Activated T-helper 2 cell treated with anti-CD3 and anti-CD28 coated beads, Interferon-gamma antibody, Interleukin-2, Interleukin-4, amounts not matched to agents 10 μg/mL and 5 μg/mL and 100 μg/mL, durations not matched to agents 14 hours and 24 hours and 36 hours (primary cell): ENCODE data around the gene HSD17B8. TPM values are rescaled to one million over a fixed set of nuclear protein-coding genes. Genes with fewer than 3 reads are reported as not detected.

ENCODE experiments used
- DNase-seq: peaks from one replicate; pipeline ENCODE4 v3.0.0; 2021; ENCODE audit warnings: low spot score
- H3K27ac Mint-ChIP-seq: one replicate; pipeline ENCODE4 v1.8.0; 2021; ENCODE audit warnings: mixed read lengths
- H3K27me3 Mint-ChIP-seq: one replicate; pipeline ENCODE4 v1.8.0; 2021; ENCODE audit warnings: low read depth, mixed read lengths
- H3K36me3 Mint-ChIP-seq: one replicate; pipeline ENCODE4 v1.8.0; 2021; ENCODE audit warnings: low read depth, mixed read lengths
- H3K4me1 Mint-ChIP-seq: one replicate; pipeline ENCODE4 v1.8.0; 2021; ENCODE audit warnings: low read depth, mixed read lengths
- H3K4me3 Mint-ChIP-seq: one replicate; pipeline ENCODE4 v1.8.0; 2021; ENCODE audit warnings: low read depth, mild to moderate bottlenecking, moderate library complexity, mixed read lengths
- H3K9me3 Mint-ChIP-seq: one replicate; pipeline ENCODE4 v1.8.0; 2021; ENCODE audit warnings: mixed read lengths
- intact Hi-C: fragments of 100-400 bp; cut with micrococcal nuclease; formaldehyde crosslinking; loops from one replicate; pipeline ENCODE4 v1.15.1; 2023
- total RNA-seq: library from RNA; stranded (reverse); gene quantifications from 2 replicates; pipeline ENCODE4 v1.2.3, GENCODE V29; 2022

Gene HSD17B8
- total RNA-seq, 1 donor from 2014 or later: 14.7 TPM

DNA sequence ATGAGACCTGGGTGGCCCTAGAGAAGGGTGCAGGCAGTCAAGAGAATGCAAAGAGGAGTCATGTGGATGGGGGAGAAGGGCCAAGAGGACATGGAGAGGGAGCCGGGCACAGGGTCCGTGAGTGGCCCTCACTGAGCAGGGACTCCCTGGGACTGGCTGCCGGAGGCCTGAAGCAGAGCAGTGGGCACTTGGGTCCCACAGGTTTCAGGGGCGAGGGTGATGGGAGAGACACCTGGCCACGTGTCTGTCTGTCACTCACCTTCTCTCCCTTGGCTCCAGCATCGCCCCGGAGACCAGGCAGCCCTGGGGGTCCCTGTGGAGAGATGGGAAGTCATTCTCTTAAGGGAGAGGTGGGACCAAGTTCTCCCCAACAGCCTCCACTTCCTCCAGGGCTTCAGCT is 37.6 kb upstream of the HSD17B8 start:
- intact Hi-C loops: no loop called here
- no peaks in the 10 kb centered on the region for H3K36me3 Mint-ChIP-seq
- no peaks in the 10 kb centered on the region for H3K27me3 Mint-ChIP-seq
- no peak overlapping the region for H3K4me3 Mint-ChIP-seq
- no peak overlapping the region for H3K27ac Mint-ChIP-seq
- no peak for DNase-seq
- peaks cover 3% of the 10 kb centered on the region for H3K4me1 Mint-ChIP-seq
- H3K9me3 Mint-ChIP-seq: no peaks in the 10 kb centered on the region

DNA sequence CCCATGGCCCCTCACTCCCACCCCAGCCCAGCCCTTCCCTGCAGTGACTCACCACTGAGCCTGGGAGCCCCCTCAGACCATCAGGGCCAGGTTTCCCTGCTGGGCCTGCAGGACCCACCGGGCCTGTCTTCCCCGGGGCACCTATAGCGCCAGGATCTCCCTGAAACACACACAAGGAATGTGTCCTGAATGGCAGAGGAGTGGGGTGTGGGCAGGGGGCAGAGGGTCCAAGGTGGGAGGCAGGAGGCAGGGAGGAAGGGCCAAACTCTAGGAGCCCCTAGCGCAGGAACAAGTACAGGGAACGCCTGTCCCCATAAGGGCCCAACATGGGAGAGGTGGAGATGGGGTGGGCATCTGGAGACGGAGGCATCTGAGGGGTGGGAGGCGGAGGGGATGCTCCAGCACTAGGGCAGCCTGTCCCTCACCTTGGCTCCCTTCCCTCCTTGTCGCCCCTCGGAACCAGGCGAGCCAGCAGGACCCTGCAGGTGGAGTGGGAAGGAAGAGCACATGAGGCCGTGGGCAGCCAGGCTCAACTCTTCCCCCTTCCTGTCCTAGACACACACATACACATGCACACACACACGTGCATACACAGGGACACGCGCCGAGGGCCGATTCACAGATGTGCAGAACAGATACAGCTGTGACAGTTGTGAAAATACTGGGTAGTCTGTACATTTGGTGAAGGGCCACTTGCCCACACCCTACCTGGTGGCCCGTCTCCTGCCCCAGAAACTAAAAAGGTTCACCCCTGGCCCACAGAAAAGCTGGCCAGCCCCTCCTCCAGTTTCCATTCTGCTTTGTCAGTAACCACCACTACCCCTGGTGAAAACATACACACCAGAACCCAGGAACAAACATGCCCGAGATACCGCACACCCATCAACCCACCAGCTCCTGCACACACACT is 36.8 kb upstream of the HSD17B8 start:
- DNase-seq: no peak
- no peaks in the 10 kb centered on the region for H3K36me3 Mint-ChIP-seq
- H3K27ac Mint-ChIP-seq: no peak overlapping the region
- H3K4me1 Mint-ChIP-seq: no peaks in the 10 kb centered on the region
- intact Hi-C loops: no loop called here
- no peaks in the 10 kb centered on the region for H3K27me3 Mint-ChIP-seq
- no peak overlapping the region for H3K4me3 Mint-ChIP-seq
- no peaks in the 10 kb centered on the region for H3K9me3 Mint-ChIP-seq

DNA sequence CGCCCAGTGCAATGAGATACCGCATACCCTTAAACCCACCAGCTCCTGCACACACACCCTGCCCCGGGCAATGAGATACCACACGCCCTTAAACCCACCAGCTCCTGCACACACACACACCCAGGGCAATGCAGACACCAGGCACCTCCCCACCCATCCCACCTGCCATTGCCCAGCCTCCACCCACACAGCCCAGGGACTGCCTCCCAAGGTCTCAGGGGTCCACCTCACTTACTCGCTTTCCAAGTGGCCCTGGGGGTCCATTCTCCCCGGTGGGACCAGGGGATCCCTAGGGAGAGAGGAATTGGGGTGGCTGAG is 36.2 kb upstream of the HSD17B8 start:
- intact Hi-C loops: no loop called here
- no peak overlapping the region for H3K27ac Mint-ChIP-seq
- H3K27me3 Mint-ChIP-seq: no peaks in the 10 kb centered on the region
- H3K4me3 Mint-ChIP-seq: no peak overlapping the region
- no peaks in the 10 kb centered on the region for H3K36me3 Mint-ChIP-seq
- no peaks in the 10 kb centered on the region for H3K4me1 Mint-ChIP-seq
- H3K9me3 Mint-ChIP-seq: no peaks in the 10 kb centered on the region
- no peak for DNase-seq

DNA sequence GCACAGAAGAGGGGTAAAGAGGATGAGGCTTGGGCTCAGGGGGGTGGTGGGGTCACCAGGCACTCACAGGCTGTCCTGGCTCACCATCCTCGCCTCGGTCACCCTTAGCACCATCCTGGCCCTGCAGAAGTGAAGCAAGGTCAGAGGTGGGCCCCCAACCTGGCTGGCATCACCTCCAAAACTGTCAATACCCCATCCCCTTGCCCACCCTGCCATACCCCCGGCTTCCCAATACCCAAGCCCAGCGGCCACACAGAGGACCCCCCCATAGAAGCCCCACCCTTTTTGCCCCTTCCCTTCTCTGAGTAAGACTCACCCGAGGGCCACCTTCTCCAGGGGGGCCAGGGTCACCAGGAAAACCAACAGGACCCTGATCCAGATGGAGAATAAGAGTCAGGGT is 35.8 kb upstream of the HSD17B8 start:
- intact Hi-C loops: no loop called here
- Mint-ChIP-seq H3K36me3 (no peaks in the 10 kb centered on the region), H3K4me1 (no peaks in the 10 kb centered on the region), H3K27me3 (no peaks in the 10 kb centered on the region), H3K9me3 (no peaks in the 10 kb centered on the region), H3K27ac (no peak overlapping the region), H3K4me3 (no peak overlapping the region)
- DNase-seq: no peak

DNA sequence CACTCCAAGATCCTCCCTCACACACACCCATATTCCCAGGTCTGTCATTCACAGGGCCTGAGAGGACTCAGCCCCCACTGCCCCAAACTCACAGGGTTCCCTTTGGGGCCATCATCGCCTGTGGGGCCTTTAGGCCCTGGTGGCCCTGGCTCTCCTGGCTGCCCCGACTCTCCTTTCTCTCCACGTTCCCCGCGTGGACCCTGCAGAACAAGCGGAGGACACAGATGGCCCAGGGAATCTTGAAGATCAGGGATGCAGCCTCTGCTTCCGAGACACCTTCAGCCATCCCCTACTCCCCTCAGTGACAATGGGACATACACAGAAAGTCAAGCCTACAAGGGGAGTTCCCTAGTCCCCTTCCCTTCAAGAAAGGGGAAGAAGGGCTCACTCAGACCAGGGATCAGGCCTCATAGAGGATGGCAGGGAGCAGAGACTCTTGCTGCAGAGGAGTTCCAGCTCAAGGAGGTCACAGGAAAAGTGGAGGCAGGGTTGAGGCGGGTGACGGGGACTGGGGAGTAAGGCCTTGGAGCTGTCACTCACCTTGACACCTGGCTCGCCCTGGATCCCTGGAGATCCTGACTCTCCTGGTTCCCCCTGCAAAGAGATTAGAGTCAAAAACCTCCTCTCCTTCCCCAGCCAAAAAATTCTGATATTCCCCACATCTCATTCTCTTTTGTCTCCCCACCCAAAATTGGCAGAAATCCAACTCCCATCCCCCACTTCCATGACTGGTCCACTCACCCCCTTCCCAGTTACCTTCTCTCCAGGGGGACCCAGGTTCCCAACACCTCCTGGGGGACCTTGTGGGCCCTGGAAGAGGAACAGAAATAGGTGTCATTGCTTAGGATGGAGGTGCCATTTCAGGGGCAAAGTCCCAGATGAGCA is 34.9 kb upstream of the HSD17B8 start:
- intact Hi-C loops: no loop called here

DNA sequence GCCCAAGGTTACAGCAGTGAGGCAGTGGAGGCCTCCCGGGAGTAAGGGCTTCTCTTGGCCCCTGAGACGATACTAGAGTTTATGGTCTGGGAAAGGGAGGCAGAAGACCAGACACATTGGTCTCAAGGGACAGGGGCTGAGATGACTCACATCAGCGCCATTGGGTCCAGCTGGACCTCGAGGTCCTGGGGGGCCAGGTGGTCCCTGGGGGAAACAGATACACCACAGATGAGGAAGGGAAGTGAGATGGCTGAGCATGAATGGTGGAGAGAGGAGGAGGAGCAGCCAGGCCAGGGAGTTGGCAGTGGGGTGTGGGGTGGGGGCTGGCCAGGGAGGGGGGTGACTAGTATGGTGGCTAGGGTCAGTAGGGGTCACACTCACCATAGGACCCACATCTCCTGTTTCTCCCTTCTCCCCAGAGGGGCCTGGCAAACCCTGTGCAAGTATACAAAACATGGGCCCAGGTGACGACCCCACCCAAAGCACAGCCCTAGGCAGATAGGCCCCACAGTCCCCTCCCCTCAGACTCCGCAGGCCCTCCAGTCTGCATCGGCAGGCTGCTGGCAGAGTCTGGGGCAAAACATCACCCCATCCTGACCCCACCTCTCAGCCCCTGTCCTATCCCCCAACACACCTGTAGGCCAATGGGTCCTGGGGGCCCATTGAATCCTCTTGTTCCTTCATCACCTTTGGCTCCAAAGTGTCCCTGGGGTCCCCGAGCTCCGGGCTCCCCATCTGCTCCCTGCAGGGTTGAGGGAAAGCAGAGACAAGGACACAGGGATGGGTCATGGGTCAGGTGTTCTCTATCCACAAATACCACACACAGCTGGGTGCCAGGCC is 34.1 kb upstream of the HSD17B8 start:
- no peaks in the 10 kb centered on the region for H3K4me1 Mint-ChIP-seq
- peaks cover 2% of the 10 kb centered on the region for H3K27me3 Mint-ChIP-seq
- no peaks in the 10 kb centered on the region for H3K9me3 Mint-ChIP-seq
- no peak overlapping the region for H3K27ac Mint-ChIP-seq
- no peak overlapping the region for H3K4me3 Mint-ChIP-seq
- H3K36me3 Mint-ChIP-seq: no peaks in the 10 kb centered on the region
- intact Hi-C loops: no loop called here
- DNase-seq: no peak

More for the DNA sequence above, 34.9 kb upstream of the HSD17B8 start:
- no peak overlapping the region for H3K27ac Mint-ChIP-seq
- DNase-seq: no peak
- H3K4me1 Mint-ChIP-seq: no peaks in the 10 kb centered on the region
- no peaks in the 10 kb centered on the region for H3K9me3 Mint-ChIP-seq
- H3K4me3 Mint-ChIP-seq: no peak overlapping the region
- H3K36me3 Mint-ChIP-seq: no peaks in the 10 kb centered on the region
- no peaks in the 10 kb centered on the region for H3K27me3 Mint-ChIP-seq

DNA sequence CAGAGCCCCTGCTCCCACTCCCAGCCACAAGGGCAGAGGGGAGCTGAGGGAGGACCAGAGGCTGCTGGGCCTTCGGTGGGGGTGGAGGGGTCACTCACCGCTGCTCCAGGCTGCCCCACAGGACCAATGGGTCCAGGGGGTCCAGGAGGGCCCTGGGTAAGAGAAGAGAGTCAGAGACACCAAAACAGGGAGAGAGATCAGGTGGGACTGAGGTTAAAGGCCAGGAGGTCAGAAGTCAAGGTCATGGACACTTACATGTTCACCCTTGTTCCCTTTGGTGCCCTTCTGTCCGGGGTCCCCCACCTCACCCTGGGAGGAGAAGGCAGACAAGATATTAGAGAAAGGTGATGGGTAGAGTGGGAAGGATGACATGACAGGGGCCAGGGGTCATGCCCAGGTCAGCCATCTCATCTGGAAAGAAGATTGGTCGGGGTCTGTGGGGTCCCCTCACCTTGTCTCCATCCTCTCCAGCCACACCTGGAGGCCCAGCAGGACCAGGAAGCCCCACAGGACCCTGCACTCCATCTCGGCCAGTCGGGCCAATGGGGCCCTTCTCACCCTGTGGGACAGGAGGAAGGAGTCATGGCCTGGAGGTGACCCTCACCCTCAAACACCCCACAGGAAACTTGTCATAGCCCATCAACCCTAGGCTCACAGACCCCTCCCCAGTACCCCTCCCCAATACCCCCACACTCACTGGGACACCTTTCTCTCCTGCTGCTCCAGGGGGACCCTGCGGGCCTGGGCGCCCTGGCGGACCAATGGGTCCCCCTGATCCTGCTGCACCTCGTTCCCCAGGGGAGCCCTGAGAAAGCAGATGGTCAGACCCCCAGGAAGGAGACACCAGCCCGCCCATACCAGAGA is 33.2 kb upstream of the HSD17B8 start:
- Mint-ChIP-seq H3K4me1 (no peaks in the 10 kb centered on the region), H3K9me3 (no peaks in the 10 kb centered on the region), H3K4me3 (no peak overlapping the region), H3K27me3 (peaks cover 2% of the 10 kb centered on the region), H3K36me3 (no peaks in the 10 kb centered on the region), H3K27ac (no peak overlapping the region)
- intact Hi-C loops: no loop called here
- DNase-seq: no peak

DNA sequence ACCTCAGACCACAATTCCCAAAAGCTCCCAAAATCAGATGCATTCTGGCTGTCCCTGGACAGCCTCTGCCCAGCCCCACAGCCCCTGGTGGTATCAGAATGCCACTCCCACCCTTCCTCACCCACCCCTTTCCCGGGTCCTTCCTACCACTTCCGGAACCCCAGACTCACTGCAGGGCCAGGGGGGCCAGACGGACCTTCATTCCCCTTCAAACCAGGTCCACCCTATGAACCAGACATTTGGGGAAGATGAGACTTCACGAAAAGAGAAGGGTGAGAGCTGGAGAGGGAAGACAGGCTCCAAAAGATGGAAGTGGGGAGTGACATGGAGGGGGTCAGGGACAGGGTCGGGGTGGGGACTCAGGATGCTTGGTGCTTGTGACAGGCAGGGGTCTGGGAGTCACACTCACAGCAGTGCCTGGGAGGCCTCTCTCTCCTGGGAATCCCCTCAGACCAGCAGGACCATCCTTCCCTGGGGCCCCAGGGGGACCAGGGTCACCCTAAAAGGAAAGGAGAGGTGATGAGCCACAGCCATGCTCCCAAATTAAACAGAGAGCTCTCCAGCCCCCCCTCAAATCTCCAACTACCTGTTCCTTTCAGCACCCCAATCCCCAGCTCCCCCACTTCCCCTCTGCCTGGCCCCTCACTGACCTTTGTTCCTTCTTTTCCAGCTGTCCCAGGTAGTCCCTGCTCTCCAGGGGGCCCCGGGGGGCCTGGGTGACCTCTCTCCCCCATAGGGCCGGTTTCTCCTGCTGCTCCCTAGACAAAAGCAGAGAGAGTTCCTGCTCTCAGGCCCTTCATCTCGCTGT is 32.4 kb upstream of the HSD17B8 start:
- Mint-ChIP-seq H3K36me3 (no peaks in the 10 kb centered on the region), H3K27ac (no peak overlapping the region), H3K4me3 (no peak overlapping the region), H3K4me1 (no peaks in the 10 kb centered on the region), H3K9me3 (no peaks in the 10 kb centered on the region), H3K27me3 (peaks cover 2% of the 10 kb centered on the region)
- intact Hi-C loops: no loop called here
- no peak for DNase-seq

DNA sequence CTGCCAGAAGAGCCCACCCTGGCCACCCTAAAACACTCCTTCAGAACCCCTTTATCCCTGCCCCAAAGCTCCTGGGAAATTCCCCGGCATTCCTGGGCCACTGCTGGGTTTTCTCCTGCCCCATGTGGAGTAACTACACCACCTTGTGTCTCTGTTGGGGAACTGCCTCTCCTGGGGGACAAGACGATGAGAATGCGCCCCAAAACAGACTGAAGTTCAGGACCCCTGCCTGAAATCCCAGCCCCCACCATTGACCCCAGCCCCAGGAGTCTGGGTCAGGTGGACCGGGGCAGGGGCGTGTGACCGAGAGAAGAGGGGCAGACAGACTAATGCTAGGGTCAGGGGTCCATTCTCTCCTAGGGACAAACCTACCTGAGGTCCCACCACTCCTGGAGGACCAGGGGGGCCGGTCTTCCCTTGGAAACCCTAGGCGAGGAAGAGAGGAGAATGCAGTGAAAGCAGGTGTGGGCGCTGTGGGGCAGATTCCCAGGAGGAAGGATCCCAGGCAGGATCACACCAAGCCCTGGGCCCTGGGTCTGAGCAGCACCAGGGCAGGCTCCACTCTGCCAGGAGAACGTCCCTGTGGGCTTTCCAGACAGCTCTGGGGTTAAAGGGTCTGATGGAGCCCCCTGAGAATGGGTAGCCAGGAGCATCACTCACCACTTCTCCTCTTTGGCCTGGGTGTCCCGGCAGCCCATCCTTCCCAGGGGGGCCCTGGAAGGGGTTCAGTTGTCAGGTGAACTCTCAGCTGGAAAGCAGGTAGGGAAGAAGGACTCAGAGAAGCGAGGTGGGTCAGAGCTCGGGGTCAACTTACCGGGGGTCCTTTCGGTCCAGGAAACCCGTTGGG is 31.5 kb upstream of the HSD17B8 start:
- Mint-ChIP-seq H3K4me1 (no peaks in the 10 kb centered on the region), H3K4me3 (no peak overlapping the region), H3K27ac (no peak overlapping the region), H3K27me3 (peaks cover 2% of the 10 kb centered on the region), H3K9me3 (no peaks in the 10 kb centered on the region), H3K36me3 (no peaks in the 10 kb centered on the region)
- intact Hi-C loops: no loop called here
- no peak for DNase-seq

DNA sequence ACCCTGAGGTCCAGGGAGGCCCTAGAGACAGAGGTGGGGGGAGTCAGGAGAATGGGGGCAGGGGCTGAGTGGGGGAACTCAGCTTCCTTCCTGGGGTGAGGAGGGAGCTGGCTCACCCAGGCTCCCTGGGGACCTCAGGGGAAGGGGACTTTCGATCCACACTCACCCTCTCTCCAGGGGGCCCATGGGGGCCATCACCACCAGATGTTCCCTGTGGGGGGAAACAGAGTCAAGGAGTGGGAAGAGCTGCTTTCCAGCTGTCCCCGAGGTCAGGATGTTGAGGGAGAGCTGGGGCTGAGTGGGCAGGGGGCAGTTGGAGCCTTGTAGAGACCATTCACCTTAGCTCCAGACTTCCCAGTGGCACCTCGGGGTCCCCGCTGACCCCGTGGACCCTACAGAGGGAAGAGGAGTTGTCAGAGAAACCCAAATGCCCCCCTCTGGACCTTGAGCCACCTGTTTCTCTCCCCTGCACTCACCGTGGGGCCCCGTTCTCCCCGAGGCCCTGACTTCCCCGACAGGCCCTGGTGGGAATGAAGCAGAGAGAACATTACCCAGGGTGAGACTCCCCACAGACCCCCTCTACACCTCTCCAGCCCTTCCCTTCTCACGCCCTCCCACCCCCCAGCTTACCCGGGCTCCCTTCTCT is 30.8 kb upstream of the HSD17B8 start:
- H3K27ac Mint-ChIP-seq: no peak overlapping the region
- no peak for DNase-seq
- intact Hi-C loops: no loop called here
- peaks cover 2% of the 10 kb centered on the region for H3K27me3 Mint-ChIP-seq
- no peak overlapping the region for H3K4me3 Mint-ChIP-seq
- H3K9me3 Mint-ChIP-seq: no peaks in the 10 kb centered on the region
- no peaks in the 10 kb centered on the region for H3K4me1 Mint-ChIP-seq
- H3K36me3 Mint-ChIP-seq: no peaks in the 10 kb centered on the region
